ENCODE measurements around the gene HLA-DOB.
A peak's percentile ranks its signal among the peaks of the same experiment; 100 is the strongest.

HLA-DOB gene

DNA sequence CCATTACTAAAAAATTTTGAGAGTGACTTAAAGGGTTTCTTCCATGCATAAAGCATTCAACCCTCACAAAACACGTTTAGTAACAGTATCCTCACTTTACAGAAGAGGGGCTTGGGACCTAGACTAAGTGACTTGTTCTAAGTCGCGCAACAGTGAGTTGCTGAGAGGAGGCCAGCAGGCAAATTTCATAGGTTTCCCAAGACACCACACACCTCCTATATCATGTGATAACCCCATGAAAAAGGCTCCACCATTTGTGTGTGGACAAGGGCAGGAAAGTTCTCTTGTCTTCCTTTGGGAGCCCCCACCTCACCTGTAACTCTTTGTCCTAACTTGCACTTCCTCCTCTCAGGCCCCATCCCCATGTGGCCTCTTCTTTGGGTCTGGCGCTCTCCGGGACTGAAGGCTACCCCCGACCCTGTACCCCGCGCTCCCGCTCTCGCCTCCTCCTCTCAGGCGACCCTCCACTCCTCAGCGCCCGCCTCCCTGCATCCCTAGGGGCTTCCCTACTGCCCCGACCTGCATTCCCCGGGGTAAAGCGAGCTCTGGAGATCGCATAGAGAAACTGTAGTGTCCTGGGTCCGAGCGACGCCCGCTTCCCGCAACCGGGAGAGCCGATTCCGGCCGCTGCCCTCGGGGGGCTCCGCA, 26.7 kb upstream of the HLA-DOB start:
- DNase-seq: no peak

DNA sequence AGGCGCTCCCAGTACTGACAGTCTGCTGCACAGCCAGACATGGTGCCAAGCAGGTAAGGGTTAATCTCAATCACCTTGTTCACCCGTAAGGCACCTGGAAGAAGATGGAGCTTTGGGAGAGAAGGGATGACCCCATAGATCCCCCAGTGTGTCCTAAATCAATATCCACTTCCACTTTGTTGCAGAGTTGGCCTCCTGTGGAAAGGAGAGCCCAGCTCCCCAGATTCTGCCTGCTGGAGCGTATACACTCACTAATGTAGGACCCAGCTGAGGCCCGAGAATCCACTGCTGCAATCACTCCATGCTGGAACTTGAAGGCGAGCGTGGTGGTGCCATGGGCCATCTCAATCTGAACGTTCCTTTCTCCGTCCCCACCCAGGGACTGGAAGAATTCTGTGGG, 25.9 kb upstream of the HLA-DOB start:
- no peak for DNase-seq

DNA sequence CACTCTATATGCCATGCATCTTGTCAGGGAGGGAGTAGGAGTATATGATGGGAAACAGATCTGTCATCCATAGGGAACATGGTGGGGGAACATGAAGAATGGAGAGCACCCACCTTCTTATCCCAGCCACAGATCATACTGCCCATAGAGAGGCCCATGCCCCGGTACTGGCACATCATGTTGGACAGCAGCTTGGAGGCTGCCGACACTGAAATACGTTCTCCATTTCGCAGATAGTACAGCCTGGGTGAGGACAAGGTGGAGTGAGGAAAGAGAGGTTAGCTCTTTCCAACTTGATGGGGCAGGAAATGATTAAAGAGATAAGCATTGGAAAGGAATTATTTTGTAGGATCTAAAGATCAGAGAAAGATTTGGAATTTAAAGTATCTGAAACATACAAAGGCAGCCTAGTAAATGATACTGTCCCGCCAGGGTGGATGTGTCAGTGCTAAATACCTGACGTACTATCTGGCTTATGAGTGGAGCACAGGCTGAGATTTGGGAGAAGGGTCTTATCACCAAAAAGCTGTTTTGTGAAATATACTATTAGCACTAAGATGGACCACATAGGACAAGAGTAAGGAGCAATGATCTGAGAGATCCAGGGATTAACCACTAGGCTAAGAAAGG, 25.3 kb upstream of the HLA-DOB start:
- no peak for DNase-seq

DNA sequence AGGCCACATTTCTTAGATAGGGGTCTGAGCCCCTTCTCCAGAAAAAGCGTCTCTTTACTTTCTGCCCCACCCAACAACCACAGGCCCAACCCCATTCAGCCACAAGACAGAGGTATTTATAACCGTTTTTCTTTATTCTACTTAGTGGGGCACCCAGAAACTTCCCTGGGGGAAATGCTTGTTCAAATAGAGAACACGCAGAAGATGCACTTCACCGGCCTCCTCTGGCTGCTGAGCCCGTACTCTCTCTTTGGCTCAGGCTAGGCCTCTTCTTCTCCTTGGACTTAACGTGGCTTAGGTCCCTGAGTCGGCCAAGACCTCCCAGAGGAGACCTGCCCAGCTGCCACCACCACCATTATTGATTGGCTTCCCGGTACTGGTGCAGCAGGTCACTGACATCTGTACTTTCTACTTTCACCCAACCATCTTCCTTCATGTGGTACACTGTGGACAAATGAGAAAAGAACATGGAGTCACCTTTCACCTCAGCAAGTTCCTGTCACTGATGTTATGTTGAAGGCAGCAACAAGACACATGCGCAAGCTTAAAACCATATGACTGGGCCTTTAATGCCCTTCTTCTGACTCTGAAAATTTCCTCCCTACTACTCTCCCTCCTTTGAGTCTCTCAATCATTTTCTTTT, 23.9 kb upstream of the HLA-DOB start:
- no peak for DNase-seq

DNA sequence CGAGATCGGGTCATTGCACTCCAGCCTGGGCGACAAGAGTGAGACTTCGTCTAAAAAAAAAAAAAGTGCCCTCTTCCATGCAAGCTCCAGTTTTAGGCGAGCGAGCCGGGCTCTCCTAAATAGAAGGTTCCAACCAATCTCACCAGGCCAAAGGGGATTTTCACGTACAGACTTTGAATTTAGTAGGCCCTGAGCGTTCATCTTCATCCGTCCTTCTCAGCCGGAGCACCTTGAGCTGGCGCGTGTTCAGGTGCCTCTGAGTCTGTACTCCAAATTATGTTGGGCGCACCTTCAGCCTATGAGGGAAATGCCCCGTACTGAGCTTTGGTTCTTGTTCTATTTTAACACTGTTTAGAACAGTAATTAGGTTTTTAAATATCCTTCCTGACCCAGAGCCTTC, 22.6 kb upstream of the HLA-DOB start:
- DNase-seq: no peak

DNA sequence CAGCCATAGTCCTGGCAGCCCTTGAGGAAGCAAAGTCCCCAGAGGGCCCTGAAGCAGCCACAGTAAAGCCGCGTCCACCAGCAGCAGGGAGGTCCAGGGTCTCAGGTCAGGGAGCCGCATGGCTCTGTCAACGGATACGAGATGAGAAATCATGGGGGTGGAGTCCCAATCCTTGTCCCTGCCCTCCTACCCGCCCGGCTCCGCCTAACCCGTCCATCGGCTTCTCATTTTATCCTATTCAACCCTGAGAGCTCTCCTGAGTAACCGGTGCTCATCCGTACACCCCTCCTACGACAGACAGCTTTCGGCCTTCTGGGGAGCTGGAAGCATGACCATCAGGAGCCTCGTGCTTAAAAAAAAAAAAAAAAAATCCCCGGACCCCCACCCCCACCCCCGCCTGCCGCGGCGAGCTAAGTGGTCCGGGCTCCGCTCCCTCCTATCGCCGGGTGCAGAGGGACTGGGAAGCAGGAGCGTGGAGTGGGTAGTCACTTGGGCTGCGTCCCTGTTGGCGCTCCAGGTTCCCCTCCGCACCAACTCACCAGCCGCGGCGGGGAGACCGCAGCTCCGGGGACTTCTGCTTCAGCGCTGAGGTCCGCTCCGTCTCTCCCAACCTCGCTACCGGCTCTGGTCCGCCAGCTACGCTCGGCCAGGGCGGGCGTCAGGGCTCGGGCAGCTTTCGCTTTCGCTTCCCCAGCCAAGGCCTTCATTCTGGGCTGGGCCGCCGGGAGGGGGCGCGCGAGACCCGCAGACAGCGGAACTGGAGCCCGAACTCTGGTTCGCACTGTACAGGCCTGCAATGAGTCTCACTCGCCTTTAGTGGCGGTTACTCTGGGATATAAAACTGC, 21.5 kb upstream of the HLA-DOB start, which contains the start of gene TAP2:
TAP2 (minus strand) TSS at position 626 of the 845 bp plus-strand sequence; CDS start at position 120, 506 bp downstream.
- DNase-seq: peak; percentile 90

DNA sequence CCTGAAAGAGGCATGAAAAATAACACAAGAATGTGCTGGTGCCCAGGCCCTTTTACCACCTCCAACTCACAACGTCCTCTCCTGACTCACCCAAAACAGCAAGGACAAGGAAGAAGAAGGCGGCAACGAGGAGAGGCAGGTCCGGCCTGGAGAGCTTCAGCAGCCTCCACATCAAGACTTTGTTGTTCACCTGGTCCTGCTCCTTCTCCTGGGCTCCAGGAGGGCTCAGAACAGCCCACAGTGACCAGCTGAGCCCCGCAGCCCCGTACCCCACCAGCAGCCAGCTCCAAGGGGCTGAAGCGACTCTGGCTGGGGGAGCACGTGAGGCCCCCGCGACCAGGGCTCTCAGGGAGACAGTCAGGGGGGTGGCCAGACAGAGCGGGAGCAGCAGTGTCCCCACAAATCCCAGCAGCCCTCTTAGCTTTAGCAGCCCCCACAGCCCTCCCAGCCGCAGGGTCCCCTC, 20.9 kb upstream of the HLA-DOB start:
- DNase-seq: no peak

DNA sequence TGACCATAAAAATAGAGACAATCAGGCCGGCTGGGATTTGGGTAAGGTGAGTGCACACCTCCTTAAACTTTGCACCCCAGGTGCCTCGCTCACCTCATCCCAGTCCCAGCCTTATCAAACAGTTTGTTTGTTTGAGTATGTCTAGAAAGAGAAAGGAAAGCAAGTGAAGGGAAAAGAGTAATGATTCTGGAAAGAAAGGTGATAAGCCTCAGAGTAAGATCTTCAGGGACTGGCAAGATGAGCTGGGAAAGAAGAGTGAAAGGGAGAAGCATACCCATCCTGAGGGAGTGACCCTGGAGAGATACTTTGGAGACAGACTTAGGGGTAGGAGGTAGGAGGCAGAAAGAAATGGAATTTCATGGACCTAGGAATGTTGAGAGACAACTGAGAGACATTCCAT, 20.1 kb upstream of the HLA-DOB start:
- DNase-seq: no peak

DNA sequence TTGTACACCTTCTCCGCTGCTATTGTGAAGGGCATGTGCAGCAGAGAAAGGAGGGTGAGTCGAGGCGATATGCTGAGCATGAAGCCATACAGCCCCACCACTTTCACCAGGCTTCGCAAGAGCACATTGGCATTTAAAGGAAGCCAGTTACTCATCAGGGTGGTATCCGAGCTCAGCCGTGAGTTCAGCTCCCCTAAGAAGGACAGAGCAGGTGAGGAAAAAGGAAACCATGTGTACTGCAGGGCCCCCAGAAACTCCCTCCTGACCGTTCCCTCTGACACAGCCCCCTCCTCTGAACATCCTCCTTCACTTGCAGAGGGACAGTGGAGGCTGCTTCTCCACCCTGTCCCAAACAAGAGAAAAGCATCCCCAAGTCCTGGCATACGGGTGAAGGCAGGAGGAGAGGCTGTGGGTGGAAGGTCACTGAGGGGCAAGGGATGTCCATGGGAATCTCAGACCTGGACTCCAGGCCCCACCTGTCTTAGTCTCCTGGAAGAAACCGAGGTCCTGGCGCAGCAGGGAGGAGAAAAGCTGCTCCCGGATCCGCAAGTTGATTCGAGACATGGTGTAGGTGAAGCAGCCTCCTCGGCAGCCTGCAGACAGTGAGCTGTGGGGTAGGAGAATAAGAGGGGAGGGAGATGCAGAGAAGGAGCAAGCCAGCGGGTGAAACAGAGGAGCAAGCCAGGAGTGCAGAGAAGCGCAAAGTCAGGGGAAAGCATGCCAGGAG, 18.5 kb upstream of the HLA-DOB start:
- DNase-seq: no peak

DNA sequence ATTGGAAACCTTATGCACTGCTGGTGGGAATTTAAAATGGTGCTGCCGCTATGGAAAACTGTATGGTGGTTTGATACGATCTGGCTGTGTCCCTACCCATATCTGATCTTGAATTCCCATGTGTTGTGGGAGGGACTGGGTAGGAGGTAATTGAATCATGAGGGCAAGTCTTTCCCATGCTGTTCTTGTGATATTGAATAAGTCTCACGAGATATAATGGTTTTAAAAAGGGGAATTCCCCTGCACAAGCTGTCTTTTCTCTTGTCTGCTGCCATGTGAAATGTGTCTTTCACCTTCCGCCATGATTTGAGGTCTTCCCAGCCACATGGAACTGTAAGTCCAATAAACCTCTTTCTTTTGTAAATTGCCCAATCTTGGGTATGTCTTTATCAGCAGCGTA, 16.9 kb upstream of the HLA-DOB start:
- DNase-seq: no peak

DNA sequence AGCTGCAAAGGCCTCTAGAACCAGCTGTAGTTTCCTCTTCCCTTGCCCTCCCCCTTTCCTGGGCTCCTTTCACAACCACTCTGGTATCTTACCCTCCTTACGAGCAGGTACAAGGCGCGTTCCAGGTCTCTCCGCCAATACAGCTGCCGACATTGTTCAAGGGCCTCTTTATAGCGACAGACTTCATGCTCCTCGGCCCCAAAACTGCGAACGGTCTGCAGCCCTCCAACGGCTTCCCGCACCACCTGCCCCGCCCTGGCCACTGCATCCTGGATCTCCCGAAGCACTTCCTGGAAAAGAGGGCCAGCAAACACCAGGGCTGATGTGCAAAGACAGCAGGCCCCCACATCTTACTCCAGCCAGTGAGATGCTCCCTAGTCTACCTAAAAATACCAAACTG, 15.7 kb upstream of the HLA-DOB start:
- no peak for DNase-seq

DNA sequence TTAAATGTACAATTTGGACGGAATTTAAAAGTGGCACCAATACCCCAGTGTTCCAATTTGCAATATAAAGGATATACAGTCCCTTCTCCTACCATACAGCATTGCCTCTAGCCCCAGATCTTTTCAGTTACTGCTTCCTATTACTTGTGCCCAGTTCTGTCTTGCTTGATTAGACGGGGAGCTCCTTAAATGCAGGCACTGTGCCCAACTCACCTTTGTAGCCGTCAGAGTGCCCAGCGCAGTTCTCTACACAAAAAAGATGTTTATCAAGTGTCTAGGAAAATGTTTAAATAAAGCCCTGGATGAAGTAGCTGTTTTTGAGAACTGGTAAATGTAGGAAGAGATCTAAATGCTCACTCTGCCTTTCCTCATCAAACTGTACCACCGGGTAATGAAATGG, 14.1 kb upstream of the HLA-DOB start:
- DNase-seq: no peak

DNA sequence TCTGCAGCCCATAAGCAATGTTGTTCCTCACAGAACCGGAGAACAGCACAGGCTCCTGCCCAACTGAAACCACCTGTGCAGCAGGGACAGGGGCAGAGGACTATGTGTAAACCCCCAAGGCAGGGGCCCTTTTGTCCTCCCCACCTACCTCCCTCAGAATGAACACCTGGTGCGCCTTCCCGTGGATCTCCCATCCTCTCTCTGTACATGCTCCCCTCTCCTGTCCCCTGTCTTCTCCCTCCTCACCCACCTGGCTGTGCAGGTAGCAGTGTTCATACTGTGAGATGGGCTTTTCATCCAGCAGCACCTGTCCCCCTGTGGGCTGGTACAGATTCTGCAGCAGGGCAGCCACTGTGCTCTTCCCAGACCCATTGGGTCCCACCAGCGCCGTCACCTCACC, 13.2 kb upstream of the HLA-DOB start:
- no peak for DNase-seq

DNA sequence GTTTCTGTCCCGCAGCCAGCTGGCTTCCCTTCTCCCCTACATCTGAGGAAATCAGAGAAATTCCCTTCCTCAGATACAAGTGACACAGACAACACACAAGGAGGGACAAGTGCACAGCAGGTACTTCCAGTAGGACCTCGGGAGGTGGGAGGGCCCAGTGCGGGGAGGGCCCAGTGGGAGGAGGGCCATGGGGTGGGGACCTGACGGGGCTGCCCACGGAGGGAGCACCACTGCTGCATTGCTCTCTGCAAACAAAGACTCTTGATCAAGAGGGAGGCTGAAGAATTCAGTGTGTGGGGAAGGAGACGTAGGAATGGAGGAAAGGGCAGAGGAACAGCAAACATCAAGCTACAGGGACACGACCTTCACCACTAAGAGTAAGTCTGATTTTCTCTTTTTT, 12.7 kb upstream of the HLA-DOB start:
- no peak for DNase-seq

DNA sequence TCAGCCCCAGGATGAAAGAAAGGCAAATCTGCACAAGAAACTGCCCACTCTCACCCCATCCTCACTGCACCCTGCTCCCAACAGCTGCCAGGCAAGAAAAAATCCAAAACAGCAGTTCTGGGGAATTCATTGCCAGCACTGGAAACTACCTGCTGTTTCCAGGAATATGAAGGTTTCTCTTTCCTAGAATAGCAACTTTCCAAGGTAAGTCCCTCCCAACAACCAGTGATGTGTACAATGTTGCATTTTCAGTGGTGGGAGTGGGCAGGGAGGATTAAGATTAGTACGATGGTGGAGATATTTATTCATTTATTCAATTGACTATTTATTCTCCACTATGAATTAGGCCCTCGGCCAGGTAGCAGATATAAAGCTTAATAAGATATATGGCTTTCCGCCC, 10.2 kb upstream of the HLA-DOB start:
- DNase-seq: no peak

DNA sequence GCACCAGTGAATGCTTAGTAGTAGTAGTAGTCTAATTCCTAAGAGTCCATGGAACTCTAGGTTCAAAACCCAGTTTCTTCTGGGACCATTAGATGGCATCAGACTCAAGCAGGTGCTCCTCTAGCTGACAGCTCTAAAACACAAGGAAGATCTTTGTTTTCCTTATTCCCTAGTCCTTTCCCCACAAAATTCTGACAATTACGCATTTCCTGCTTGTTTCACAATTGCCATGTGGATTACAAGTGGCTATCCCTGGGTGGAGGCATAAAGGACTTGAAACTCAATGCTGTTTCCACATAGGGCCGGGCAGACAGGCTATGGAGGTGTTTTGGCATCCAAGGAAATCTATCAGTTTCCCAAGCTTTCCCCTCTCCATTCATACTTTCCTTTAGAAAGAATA, 9.2 kb upstream of the HLA-DOB start:
- DNase-seq: peak; percentile 44

DNA sequence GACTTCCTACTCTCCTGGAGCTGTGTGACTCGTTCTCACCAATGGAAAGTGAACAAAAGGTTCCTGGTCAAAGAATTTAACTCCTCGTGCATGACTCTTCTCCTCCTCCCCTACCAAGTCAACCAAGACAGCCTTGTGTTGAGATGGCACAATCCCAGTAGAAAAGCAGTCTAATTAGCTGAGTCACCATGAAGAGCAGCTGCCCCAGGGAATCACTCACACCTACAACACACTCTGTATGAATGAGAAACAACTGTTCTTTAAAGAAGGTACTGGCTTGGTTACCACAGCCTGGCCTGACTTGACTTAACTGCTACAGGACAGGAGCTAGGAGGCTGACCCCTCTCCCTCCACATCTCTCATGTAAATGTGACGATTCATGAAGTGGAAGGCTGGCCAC, 2.9 kb upstream of the HLA-DOB start:
- DNase-seq: peak; percentile 62

DNA sequence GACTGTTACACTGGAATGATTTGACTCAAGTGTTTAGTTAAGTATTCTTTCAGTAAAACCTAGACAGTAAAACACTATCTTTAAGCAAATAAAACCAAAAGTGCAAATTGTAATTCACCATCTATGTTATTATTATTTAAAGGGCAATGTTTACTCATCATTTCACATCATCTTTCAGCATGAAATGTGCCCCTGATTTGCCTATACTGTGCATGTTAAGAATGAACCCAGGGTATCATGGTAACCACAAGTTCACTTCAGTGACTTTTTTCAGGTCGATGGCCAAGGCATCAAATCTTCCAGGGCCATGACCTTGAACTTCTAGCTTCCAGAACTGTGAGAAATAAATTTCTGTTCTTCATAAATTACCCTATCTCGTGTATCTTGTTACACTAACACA, 2.1 kb upstream of the HLA-DOB start:
- DNase-seq: no peak

DNA sequence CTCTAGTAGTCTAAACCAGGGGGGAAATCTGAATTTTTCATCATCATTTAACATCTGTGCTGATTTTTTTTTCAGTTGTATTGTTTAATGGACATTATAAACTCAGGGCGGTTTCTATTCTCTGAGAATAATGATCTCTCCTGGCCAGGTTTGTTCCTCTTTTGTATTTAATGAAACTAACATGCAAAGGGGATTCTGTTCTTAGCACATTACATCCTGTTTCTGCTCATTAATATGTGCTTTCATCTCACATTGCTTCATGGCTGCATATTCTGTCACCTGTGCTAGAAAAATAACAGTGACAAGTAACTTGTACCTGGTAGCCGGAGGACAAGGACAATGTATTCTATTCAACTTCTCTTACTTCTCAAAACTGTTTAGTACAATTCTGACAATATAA, 806 bp downstream of the HLA-DOB start:
- no peak for DNase-seq

DNA sequence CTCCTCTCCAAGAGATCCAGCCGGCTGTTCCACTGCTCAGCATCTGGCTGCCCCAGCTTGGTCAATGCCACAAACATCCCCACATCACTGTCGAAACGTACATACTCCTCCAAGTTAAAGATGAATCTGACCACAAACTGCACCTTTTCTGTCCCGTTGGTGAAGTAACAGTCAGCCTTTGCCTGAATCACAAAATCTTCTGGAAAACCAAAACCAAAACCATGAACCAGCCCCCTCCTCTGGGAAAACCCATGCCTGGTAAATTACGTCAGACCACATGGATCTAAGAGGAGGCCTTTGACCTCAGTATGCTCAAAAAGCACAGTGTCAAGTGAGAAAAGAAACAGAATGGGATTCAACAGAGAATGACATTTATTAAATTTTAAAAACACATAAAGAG, 1.7 kb downstream of the HLA-DOB start:
- peak; percentile 22 for DNase-seq

DNA sequence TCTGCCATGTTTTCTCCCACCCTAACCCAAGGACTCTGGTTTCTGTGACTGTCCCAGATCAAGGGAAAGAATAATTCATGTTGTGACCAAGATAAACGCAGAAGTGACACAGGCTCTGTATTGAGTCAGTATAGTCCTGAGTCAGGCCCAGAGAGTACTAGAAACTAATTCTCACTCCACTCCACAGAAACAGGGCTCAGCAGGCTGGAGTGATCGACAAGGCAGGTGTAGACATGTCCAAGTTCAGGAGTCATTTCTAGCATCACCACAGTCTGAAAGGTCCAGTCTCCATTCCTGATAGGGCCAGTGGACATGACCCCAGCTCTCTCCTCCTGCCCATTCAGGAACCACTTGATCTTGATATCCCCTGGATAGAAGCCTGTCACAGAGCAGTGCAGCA, 2.7 kb downstream of the HLA-DOB start:
- no peak for DNase-seq

DNA sequence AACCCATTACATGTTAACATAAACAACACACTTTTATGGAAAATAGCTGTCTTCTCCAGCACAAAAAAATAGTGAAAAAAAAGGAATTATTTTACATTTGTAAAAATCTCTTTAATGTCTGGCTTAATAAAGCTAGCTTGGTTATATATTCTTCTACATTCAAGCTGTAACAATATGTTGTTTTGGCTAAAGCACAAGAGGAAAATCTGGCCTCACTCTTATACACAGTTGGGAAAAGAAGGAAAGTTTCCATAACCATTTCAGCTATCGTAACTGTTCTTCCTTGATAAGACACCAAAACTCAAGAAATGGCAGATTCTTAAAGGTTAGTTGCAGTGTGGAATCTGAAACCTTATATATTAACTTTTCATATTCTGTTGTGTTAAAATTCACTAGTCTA, 7.6 kb downstream of the HLA-DOB start:
- DNase-seq: no peak
